ENCODE measurements around the gene NSD2. TPM values are rescaled to one million over a fixed set of nuclear protein-coding genes. Genes with fewer than 3 reads are reported as not detected.
"Not testable (repeated sequence)": the region's sequence is repeated elsewhere in the genome, so short reads cannot be mapped to it uniquely, and the experiment has no call there.

NSD2 gene
- polyA plus RNA-seq, 1 donor: 103 TPM

DNA sequence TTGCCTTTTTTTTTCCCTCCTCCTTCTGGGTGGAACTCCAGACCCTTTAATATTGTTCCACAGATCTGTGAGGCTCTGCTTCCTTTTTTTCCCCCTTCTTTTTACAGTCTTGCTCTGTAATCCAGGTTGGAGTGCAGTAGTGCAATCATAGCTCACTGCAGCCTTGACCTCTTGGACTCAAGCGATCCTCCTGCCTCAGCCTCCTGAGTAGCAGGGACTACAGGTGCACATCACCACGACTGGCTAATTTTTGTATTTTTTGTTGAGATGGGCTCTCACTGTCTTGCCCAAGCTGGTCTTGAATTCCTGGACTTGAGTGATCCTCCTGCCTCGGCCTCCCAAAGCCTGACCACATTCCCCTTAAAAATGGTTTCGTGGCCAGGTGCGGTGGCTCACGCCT is 26.8 kb downstream of the NSD2 start:
- DNase-seq: no peak

- DNase-seq: no peak
These were observed 27.5 kb downstream of the NSD2 start for GRCh38 chr4:1898681-1899080.

- peak; percentile 61 for DNase-seq
These were observed 28.2 kb downstream of the NSD2 start for GRCh38 chr4:1899149-1900086.

GRCh38 chr4:1900087-1900433 is 28.9 kb downstream of the NSD2 start:
- no peak for DNase-seq

DNA sequence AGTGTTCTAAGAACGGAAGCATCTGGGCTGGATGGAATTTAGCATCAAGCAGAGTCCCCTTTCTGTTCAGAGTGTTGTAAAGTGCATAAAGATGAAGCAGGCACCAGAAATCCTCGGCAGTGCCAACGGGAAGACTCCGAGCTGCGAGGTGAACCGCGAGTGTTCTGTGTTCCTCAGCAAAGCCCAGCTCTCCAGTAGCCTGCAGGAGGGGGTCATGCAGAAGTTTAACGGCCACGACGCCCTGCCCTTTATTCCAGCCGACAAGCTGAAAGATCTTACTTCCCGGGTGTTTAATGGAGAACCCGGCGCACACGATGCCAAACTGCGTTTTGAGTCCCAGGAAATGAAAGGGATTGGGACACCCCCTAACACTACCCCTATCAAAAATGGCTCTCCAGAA is 29.4 kb downstream of the NSD2 start:
- DNase-seq: no peak

- DNase-seq: no peak
These were observed 29.9 kb downstream of the NSD2 start for GRCh38 chr4:1901127-1901526.

GRCh38 chr4:1902243-1902642 is 31.1 kb downstream of the NSD2 start:
- DNase-seq: no peak

- no peak for DNase-seq
These were observed 31.8 kb downstream of the NSD2 start for GRCh38 chr4:1903035-1903434.

- no peak for DNase-seq
These were observed 32.8 kb downstream of the NSD2 start for GRCh38 chr4:1904042-1904441.

GRCh38 chr4:1907848-1908525 is 36.8 kb downstream of the NSD2 start:
- DNase-seq: no peak

DNA sequence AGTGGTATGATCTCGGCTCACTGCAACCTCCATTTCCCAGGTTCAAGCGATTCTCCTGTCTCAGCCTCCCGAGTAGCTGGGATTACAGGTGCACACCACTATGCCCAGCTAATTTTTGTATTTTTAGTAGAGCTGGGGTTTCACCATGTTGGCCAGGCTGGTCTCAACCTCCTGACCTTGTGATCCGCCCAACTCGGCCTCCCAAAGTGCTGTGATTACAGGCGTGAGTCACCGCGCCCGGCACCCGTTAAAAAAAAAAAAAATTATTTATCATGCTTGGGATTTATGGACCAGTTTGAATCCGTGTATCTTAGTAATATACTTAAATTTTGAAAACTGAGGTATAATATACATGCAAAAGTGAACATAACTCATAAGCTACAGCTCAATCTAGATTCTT is 38.5 kb downstream of the NSD2 start:
- not testable (repeated sequence) for DNase-seq

- DNase-seq: peak; percentile 57
These were observed 39.5 kb downstream of the NSD2 start for GRCh38 chr4:1910643-1911042.

- not testable (repeated sequence) for DNase-seq
These were observed 40.1 kb downstream of the NSD2 start for GRCh38 chr4:1911316-1911715.

- DNase-seq: no peak
These were observed 51.6 kb downstream of the NSD2 start for GRCh38 chr4:1922821-1923220.

GRCh38 chr4:1927675-1928074 is 56.5 kb downstream of the NSD2 start:
- DNase-seq: no peak

GRCh38 chr4:1928356-1929239 is 57.4 kb downstream of the NSD2 start:
- no peak for DNase-seq

DNA sequence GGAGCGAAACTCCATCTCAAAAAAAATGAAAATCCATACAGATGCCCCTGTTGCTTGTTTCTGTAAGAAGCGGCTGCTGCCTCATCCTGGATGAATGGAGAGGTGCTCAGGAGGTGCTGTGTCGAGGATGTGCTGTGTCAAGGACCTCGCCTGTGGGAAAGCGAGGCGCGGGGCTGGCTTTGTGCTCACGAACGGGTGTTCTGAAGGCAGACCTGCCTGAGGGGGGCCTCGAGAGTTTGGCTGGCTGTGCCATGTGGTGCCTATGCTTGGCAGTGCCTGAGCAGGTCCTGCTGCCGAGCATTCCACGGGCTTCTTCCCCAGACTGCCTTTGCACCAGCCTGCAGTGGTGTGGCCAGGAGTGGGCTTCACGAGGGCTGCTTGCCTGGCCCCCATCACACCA is 61.5 kb downstream of the NSD2 start:
- DNase-seq: no peak

DNA sequence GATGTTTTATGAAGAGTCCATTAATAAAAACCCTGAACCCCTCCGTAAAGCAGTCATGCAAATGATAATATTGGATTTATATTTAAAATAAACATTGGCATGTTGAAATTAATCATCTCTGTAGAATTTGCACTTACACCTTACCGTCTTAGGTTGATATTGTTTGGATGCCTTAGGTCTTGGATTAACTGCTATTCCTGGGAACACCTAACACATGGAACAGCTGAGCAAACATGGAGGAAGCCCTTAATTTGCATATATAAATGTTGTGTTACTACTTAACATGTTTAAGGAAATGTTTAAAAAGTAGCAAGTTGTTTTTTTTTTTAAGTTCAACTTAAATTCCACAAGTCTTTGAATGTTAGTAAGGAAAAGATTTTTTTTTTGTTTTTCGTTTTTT is 62.5 kb downstream of the NSD2 start:
- no peak for DNase-seq

- no peak for DNase-seq
These were observed 66.4 kb downstream of the NSD2 start for GRCh38 chr4:1937550-1937949.

DNA sequence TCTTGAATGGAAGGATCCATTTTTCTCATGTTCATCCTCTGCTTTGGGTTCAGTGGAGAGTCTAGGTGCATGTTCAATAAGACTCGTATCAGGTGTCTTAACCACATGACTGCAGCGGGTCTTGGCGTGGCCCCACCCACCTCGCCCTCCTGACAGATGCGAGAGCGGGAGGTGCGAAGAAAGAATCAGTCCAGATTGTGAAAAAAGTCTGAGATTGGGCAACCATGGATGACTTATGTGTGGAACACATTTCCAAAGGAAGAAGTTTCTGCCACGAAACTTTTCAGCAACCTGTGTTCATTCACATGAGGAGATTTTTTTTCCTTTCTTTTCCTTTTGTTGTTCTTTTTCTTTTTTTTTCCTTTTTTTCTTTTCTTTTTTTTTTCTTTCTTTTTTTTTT is 66.8 kb downstream of the NSD2 start:
- DNase-seq: no peak

GRCh38 chr4:1939664-1940509 is 68.7 kb downstream of the NSD2 start:
- DNase-seq: no peak

GRCh38 chr4:1940566-1940965 is 69.4 kb downstream of the NSD2 start:
- no peak for DNase-seq

Measured in left kidney (tissue), 2 donors.